Measurements from ENCODE around the gene GRAMD1B.
A peak's percentile ranks its signal among the peaks of the same experiment; 100 is the strongest.

The GRAMD1B gene

DNA sequence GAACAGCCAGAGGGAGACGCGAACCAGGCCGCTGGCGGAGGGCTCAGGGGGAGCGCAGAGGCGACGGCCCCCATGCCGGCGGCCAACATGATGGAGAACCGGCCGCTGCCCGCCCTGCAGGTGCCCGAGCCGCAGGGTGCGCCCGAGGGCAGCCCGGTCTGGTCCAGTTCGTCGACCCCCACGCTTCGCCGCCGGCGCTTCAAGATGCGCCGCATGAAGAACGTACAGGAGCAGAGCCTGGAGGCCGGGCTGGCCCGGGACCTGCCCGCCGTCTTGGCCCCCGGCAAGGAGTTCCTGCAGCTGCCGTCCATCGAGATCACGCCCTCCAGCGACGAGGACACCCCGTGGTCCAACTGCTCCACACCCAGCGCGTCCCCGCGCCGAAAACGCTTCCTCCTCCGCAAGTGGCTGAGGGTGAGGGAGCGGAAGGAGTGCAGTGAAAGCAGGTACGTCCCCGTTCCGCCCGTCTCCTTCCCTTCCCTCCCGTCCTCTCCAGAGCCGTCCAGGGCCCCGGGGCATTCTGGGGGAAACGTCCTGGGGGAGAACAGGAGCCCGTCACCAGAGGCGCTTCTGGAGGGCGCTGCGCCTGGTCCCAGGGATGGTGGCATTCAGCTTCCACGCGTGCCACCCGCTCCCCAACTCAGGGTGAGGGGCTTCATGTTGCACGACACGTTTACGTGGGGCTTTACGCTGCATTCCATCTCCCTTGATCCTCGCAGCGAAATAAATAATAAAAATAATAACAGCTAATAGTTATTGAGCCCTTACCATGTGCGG is 840 bp downstream of the GRAMD1B start:
- peak overlapping the region; percentile 79 for H2AFZ ChIP-seq (ENCODE audit: low read length)
- no peaks in the 10 kb centered on the region for H3K9me2 ChIP-seq (replicated peaks; ENCODE audit: low read depth, low read length)
- H3K27me3 ChIP-seq (ENCODE audit: insufficient read depth, low read length, poor library complexity, severe bottlenecking), result no peaks in the 10 kb centered on the region
- H3K4me3 ChIP-seq (ENCODE audit: low read length, poor library complexity, severe bottlenecking), result peak overlapping the region; percentile 80
- H3K36me3 ChIP-seq (ENCODE audit: insufficient read depth, low read length), result no peaks in the 10 kb centered on the region
- peaks cover 47% of the 10 kb centered on the region for H3K79me2 ChIP-seq (ENCODE audit: insufficient read depth, low read length)
- no peaks in the 10 kb centered on the region for H3F3A ChIP-seq (ENCODE audit: low read depth)
- no peaks in the 10 kb centered on the region for H3K9me3 ChIP-seq (ENCODE audit: insufficient read depth, low read depth, low read length)
- no peak for TF ChIP-seq EZH2phosphoT487 (IDR thresholded peaks at IDR 0.05; ENCODE audit: borderline replicate concordance)
- TF ChIP-seq, protein P1, sequence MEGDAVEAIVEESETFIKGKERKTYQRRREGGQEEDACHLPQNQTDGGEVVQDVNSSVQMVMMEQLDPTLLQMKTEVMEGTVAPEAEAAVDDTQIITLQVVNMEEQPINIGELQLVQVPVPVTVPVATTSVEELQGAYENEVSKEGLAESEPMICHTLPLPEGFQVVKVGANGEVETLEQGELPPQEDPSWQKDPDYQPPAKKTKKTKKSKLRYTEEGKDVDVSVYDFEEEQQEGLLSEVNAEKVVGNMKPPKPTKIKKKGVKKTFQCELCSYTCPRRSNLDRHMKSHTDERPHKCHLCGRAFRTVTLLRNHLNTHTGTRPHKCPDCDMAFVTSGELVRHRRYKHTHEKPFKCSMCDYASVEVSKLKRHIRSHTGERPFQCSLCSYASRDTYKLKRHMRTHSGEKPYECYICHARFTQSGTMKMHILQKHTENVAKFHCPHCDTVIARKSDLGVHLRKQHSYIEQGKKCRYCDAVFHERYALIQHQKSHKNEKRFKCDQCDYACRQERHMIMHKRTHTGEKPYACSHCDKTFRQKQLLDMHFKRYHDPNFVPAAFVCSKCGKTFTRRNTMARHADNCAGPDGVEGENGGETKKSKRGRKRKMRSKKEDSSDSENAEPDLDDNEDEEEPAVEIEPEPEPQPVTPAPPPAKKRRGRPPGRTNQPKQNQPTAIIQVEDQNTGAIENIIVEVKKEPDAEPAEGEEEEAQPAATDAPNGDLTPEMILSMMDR (conservative IDR thresholded peaks at IDR 0.05; ENCODE audit: low read length), result peak; percentile 13; the same call in 1 of the 2 replicates
- H4K20me1 ChIP-seq (ENCODE audit: insufficient read depth, low read length, poor library complexity, severe bottlenecking), result peaks cover 8% of the 10 kb centered on the region
- H3K4me1 ChIP-seq (ENCODE audit: insufficient read depth, low read length, poor library complexity, severe bottlenecking), result peaks cover 36% of the 10 kb centered on the region
- H3K9ac ChIP-seq (ENCODE audit: low read depth, low read length, poor library complexity, severe bottlenecking), result peak overlapping the region; percentile 82
- H3K4me2 ChIP-seq (ENCODE audit: low read depth, low read length, poor library complexity, severe bottlenecking), result peak overlapping the region; percentile 98

DNA sequence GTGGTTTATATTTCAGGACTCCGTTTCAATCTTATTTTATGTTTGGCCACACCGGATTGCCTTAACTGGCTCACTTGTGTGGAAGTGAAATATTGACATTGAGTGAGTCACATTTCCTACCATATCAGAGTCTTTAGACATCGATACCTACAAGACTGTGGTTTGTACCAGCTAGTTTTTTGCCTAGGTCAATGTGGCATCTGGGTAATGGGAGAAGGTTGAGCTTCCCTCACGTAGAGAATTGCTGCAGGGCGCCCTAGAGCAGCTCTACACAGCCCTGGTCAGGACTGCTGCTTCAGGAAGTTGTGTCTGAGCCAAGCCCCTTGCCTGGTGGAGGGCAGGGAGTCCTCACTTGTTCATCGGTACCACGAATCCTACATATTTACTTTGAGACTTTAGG is 1.6 kb downstream of the GRAMD1B start:
- Histone ChIP-seq H3K36me3 (ENCODE audit: insufficient read depth, low read length) (no peaks in the 10 kb centered on the region), H3K4me3 (ENCODE audit: low read length, poor library complexity, severe bottlenecking) (peak overlapping the region; percentile 80), H3K4me2 (ENCODE audit: low read depth, low read length, poor library complexity, severe bottlenecking) (peak overlapping the region; percentile 98), H3K9me2 (replicated peaks; ENCODE audit: low read depth, low read length) (no peaks in the 10 kb centered on the region), H3F3A (ENCODE audit: low read depth) (no peaks in the 10 kb centered on the region), H4K20me1 (ENCODE audit: insufficient read depth, low read length, poor library complexity, severe bottlenecking) (peaks cover 11% of the 10 kb centered on the region), H3K27me3 (ENCODE audit: insufficient read depth, low read length, poor library complexity, severe bottlenecking) (no peaks in the 10 kb centered on the region), H3K79me2 (ENCODE audit: insufficient read depth, low read length) (peaks cover 54% of the 10 kb centered on the region), H3K9ac (ENCODE audit: low read depth, low read length, poor library complexity, severe bottlenecking) (peak overlapping the region; percentile 82), H3K4me1 (ENCODE audit: insufficient read depth, low read length, poor library complexity, severe bottlenecking) (peaks cover 36% of the 10 kb centered on the region), H2AFZ (ENCODE audit: low read length) (0 out of 2 replicates have a peak overlapping the region, but pooled peaks have one; percentile 79), H3K9me3 (ENCODE audit: insufficient read depth, low read depth, low read length) (no peaks in the 10 kb centered on the region)
- TF ChIP-seq, protein P1 (conservative IDR thresholded peaks at IDR 0.05; ENCODE audit: low read length), result no peak
- TF ChIP-seq EZH2phosphoT487 (IDR thresholded peaks at IDR 0.05; ENCODE audit: borderline replicate concordance), result no peak

DNA sequence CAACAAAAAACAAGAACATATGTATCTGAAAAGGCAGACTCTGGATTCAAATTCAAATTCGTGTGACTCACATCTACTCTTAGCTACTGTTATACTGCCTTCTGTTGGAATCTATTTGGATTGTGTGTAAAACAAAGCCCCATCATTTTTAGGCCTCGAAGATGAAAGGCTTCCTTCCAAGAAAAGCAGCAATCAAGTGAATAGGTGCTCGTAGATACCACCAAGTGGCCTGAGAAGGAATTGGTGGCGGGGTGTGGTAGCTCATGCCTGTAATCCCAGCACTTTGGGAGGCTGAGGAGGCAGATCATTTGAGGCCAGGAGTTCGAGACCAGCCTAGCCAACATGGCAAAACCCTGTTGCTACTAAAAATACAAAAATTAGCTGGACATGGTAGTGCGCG is 4.2 kb downstream of the GRAMD1B start:
- H3K9ac ChIP-seq (ENCODE audit: low read depth, low read length, poor library complexity, severe bottlenecking), result peak overlapping the region; percentile 8
- peak overlapping the region; percentile 98 for H3K4me2 ChIP-seq (ENCODE audit: low read depth, low read length, poor library complexity, severe bottlenecking)
- H3K9me3 ChIP-seq (ENCODE audit: insufficient read depth, low read depth, low read length), result no peaks in the 10 kb centered on the region

More for the DNA sequence above, 4.2 kb downstream of the GRAMD1B start:
- Histone ChIP-seq H4K20me1 (ENCODE audit: insufficient read depth, low read length, poor library complexity, severe bottlenecking) (peaks cover 16% of the 10 kb centered on the region), H3K4me3 (ENCODE audit: low read length, poor library complexity, severe bottlenecking) (peak overlapping the region; percentile 80), H2AFZ (ENCODE audit: low read length) (no peak overlapping the region), H3K27me3 (ENCODE audit: insufficient read depth, low read length, poor library complexity, severe bottlenecking) (no peaks in the 10 kb centered on the region), H3K9me2 (replicated peaks; ENCODE audit: low read depth, low read length) (no peaks in the 10 kb centered on the region), H3K79me2 (ENCODE audit: insufficient read depth, low read length) (peaks cover 80% of the 10 kb centered on the region), H3K36me3 (ENCODE audit: insufficient read depth, low read length) (no peaks in the 10 kb centered on the region), H3F3A (ENCODE audit: low read depth) (no peaks in the 10 kb centered on the region), H3K4me1 (ENCODE audit: insufficient read depth, low read length, poor library complexity, severe bottlenecking) (peaks cover 58% of the 10 kb centered on the region)
- TF ChIP-seq, protein P1 (conservative IDR thresholded peaks at IDR 0.05; ENCODE audit: low read length), result peak; percentile 68
- no peak for TF ChIP-seq EZH2phosphoT487 (IDR thresholded peaks at IDR 0.05; ENCODE audit: borderline replicate concordance)

All from Loucy (cell line).